Measurements from ENCODE around the gene GIT1. TPM values are rescaled to one million over a fixed set of nuclear protein-coding genes. Genes with fewer than 3 reads are reported as not detected.

Gene GIT1
- total and polyA plus RNA-seq, 7 experiments from 2014 or later = 6.8 to 76.3 (median 49.1) TPM

DNA sequence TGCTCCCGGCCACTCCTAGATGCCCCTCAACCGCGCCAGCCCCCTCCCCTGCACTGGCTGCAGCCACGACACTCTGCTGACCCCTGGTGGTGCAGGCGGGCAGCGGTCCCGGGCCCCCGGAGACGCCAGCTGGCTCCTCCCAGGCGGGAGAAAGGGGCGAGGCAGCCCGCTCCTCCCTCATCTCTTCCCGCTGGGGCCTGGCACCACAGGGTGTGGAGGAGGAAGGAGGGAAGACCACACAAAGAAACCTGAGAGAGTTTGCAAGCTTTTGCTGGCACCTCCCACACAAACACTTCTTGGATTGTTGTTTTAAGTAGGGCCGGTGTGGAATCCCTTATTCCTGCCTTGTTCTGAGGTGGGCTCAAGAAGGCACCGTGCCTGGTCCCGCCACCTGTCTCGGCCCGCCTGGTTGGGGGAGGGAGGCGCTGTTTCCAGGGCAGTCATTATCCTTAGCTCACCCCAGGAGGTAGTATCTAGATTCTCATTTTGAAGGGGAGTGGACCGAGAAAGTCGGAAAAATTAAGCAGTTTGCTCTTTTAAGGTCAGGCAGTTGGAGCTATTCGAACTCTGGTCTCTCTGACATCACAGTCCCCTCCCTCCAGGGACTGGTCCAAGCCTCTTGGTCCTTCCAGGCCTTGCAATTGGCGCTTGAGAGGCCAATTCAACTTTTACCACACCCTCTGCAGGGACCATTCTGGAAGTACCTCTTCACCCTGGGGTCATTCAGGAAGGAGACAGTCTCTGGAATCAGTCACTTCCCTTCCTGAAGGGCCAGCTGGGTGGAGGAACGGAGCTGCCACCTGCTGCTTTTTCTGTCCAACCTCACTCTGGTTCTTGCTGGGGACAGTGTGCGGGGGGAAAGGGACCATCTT lies 2.5 kb upstream of the GIT1 start:
- ChIA-PET CTCF (interaction anchor here (0.7 to 4.5 kb wide), 11 partner anchors 9 to 338 kb away, joined by 3 to 56 read pairs (median 4); partner anchors contain the start of gene SSH2), POLR2A (interaction anchor here (0.5 to 5.0 kb wide), 6 partner anchors 11 to 315 kb away, joined by 4 to 59 read pairs (median 5); no protein-coding TSS in a partner anchor)
- Mint-ChIP-seq H3K27me3 (no peaks in the 10 kb centered on the region), H3K36me3 (no peaks in the 10 kb centered on the region), H3K9me3 (no peaks in the 10 kb centered on the region), H3K4me1 (peaks cover 24 to 51% (median 44%) of the 10 kb centered on the region in 7 donors), H3K4me3 (peak overlapping the region; percentile 70 to 95 (median 88)), H3K27ac (peak overlapping the region in 6 of 9 donors; percentile 33 to 86 (median 60))
- H3K9me3 ChIP-seq (ENCODE audit: control insufficient read depth in 2 of 3, low read length in 3 of 3) = no peaks in the 10 kb centered on the region
- no peak overlapping the region for H3K27ac ChIP-seq (ENCODE audit: low read depth, low read length)
- no peak overlapping the region for H3K4me3 ChIP-seq (ENCODE audit: low read length)
- intact Hi-C loops (cut with micrococcal nuclease) = loop anchor here (1.0 to 5.0 kb wide), 3 partner anchors 12 to 299 kb away; no protein-coding TSS in a partner anchor
- no peaks in the 10 kb centered on the region for H3K36me3 ChIP-seq (ENCODE audit: control insufficient read depth in 2 of 3, insufficient read depth in 3 of 3, low read length in 3 of 3)
- DNase-seq (peak in 8 of 9 donors; percentile 58 to 88 (median 64)), ATAC-seq (peak; percentile 45)
- H3K4me1 ChIP-seq (ENCODE audit: control insufficient read depth in 2 of 2, insufficient read depth in 2 of 2, low read length in 2 of 2) = peaks cover 47 to 50% of the 10 kb centered on the region in 2 donors
- no peaks in the 10 kb centered on the region for H3K27me3 ChIP-seq (ENCODE audit: control insufficient read depth in 2 of 2, insufficient read depth in 2 of 2, low read length in 2 of 2)

DNA sequence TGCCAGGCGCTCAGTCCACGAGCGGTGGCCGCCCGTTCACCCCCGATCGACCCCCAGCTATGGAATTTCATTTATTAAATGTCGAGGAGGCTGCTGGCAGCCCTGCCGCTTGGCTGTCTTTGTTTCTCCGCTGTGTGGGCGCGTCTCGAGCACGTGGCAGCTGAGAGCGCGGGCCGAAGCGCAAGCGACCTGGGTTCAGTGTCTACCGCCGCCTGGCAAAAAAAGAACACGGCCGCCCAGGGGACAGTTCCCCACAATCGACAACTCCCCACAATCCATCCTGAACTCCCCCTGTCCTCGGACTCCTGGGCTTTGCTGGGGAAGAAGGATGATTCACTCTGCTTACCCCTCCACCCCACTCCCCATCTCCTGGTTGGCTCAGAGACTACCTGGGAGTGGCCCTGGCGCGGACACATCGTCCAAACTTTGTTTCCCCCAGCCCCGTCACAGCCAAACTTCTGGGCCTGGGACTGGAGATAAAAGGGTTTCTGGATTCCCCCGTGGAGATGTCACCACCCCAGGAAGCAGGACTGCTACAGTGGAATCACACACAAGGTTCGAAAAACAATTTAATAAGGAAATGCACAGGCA lies 1.8 kb upstream of the GIT1 start:
- H3K36me3 Mint-ChIP-seq = no peaks in the 10 kb centered on the region
- no peaks in the 10 kb centered on the region for H3K27me3 ChIP-seq (ENCODE audit: control insufficient read depth in 2 of 2, insufficient read depth in 2 of 2, low read length in 2 of 2)
- peaks cover 24 to 58% (median 52%) of the 10 kb centered on the region in 7 donors for H3K4me1 Mint-ChIP-seq
- peak overlapping the region in 7 of 9 donors; percentile 41 to 86 (median 65) for H3K27ac Mint-ChIP-seq
- ChIA-PET CTCF (interaction anchor here (0.5 to 4.5 kb wide), 9 partner anchors 8 to 339 kb away, joined by 3 to 56 read pairs (median 6); partner anchors contain the start of gene SSH2), POLR2A (interaction anchor here (0.6 to 5.0 kb wide), 8 partner anchors 10 to 415 kb away, joined by 3 to 59 read pairs (median 5); partner anchors contain the start of gene ABHD15)
- ATAC-seq (no peak), DNase-seq (peak in 3 of 9 donors; percentile 24 to 35 (median 33))
- H3K27me3 Mint-ChIP-seq = no peaks in the 10 kb centered on the region
- no peaks in the 10 kb centered on the region for H3K9me3 ChIP-seq (ENCODE audit: control insufficient read depth in 2 of 3, low read length in 3 of 3)
- H3K4me1 ChIP-seq (ENCODE audit: control insufficient read depth in 2 of 2, insufficient read depth in 2 of 2, low read length in 2 of 2) = peaks cover 50% of the 10 kb centered on the region in 2 donors
- H3K4me3 ChIP-seq (ENCODE audit: low read length) = no peak overlapping the region
- peak overlapping the region; percentile 70 to 95 (median 88) for H3K4me3 Mint-ChIP-seq
- peak overlapping the region; percentile 6 for H3K27ac ChIP-seq (ENCODE audit: low read depth, low read length)
- H3K36me3 ChIP-seq (ENCODE audit: control insufficient read depth in 2 of 3, insufficient read depth in 3 of 3, low read length in 3 of 3) = no peaks in the 10 kb centered on the region
- H3K9me3 Mint-ChIP-seq = no peaks in the 10 kb centered on the region
- intact Hi-C loops (cut with micrococcal nuclease) = loop anchor here (1.0 to 5.0 kb wide), 3 partner anchors 11 to 298 kb away; no protein-coding TSS in a partner anchor

DNA sequence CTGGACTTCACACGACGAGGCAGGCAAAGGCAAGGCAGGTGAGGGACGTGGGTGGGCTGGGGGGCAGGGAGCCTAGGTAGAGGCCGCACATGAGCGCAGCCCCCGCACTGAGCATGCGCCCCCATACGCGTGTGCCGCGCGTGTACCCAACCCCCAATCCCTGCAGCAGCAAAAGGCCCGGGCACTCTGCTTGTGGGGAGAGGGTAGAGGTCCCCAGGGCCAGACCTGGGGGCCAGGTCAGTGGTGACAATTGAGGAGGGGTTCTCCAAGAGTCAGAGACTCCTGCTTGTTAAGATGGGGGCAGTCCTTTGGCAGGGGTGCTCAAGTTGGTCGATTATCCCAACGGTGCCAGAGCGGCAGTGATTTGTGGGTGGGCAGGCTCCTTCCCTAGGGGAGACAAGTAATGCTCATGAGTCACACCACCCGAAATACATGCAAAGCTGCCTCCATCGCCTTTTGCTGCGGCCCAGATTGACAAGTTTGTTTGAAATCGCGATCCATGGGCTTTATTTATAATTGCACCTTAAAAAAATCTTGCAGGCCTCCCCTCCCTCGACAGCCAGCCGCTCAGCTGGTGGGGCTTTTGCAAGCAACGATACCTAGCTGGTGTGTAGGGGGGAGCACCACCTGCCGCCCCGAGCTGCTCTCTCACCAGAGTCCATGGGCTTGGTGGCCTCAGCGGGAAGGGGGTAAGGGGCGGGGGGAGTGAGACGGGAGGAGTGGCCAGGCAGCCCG lies 1.1 kb upstream of the GIT1 start:
- ATAC-seq (no peak), DNase-seq (peak in 2 of 9 donors; percentile 13 to 59)
- no peaks in the 10 kb centered on the region for H3K36me3 ChIP-seq (ENCODE audit: control insufficient read depth in 2 of 3, insufficient read depth in 3 of 3, low read length in 3 of 3)
- peak overlapping the region in 8 of 9 donors; percentile 70 to 92 (median 86) for H3K27ac Mint-ChIP-seq
- no peaks in the 10 kb centered on the region for H3K27me3 Mint-ChIP-seq
- POLR2A ChIA-PET = interaction anchor here (0.6 to 5.0 kb wide), 8 partner anchors 9 to 415 kb away, joined by 3 to 59 read pairs (median 5); partner anchors contain the start of gene ABHD15
- peak overlapping the region; percentile 67 for H3K4me3 ChIP-seq (ENCODE audit: low read length)
- peak overlapping the region; percentile 86 to 95 (median 91) for H3K4me3 Mint-ChIP-seq
- H3K9me3 Mint-ChIP-seq = no peaks in the 10 kb centered on the region
- CTCF ChIA-PET = interaction anchor here (0.5 to 4.5 kb wide), 6 partner anchors 10 to 340 kb away, joined by 3 to 56 read pairs (median 10); partner anchors contain the start of gene SSH2
- peaks cover 51 to 57% of the 10 kb centered on the region in 2 donors for H3K4me1 ChIP-seq (ENCODE audit: control insufficient read depth in 2 of 2, insufficient read depth in 2 of 2, low read length in 2 of 2)
- peak overlapping the region; percentile 75 for H3K27ac ChIP-seq (ENCODE audit: low read depth, low read length)
- peaks cover 28 to 65% (median 58%) of the 10 kb centered on the region in 7 donors for H3K4me1 Mint-ChIP-seq
- intact Hi-C loops (cut with micrococcal nuclease) = loop anchor here (1.0 to 5.0 kb wide), 3 partner anchors 10 to 298 kb away; no protein-coding TSS in a partner anchor
- H3K36me3 Mint-ChIP-seq = no peaks in the 10 kb centered on the region
- no peaks in the 10 kb centered on the region for H3K9me3 ChIP-seq (ENCODE audit: control insufficient read depth in 2 of 3, low read length in 3 of 3)
- no peaks in the 10 kb centered on the region for H3K27me3 ChIP-seq (ENCODE audit: control insufficient read depth in 2 of 2, insufficient read depth in 2 of 2, low read length in 2 of 2)

DNA sequence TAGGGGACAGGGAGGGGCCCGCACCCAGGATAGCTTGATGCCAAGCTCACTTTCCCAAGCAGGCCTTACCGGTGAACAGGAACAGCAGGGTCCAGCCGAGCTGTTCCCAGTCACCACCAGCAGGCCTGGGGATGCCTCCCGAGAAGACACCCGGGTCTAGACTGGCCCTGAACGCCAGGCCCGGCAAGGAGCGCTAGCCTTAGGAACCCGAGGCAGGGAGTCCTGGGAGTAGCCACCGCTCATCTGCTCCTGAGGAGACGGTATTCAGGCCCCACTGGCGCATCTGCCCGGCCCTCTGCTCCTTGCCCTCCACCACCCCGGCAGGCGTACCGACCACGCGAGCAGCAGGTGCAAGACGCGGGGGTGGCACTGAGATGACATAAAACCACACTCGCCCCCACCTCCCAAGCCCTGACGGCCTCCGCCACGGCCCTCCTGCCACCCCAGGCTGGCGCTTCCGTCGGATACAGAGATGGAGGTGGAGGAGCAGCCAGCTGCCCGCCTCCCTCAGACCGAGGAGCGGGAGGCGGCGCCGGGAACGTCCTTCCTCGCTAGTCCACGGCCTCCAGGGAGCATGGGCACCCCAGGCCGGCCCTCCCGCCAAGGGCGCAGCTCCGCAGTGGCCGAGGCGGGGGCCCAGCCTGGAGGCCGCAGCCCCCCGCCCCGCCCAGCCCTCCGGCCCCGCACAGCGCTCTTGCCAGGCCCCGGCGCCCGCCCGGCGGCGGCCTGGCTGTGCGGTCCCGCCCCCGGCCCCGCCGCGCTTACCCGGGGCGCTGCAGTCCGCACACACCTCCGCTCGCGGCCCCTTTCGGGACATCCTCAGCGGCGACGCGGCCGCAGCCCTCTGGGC lies 661 bp downstream of the GIT1 start:
- ATAC-seq = peak; percentile 13
- POLR2A ChIA-PET = interaction anchor here (1.0 to 5.9 kb wide), 6 partner anchors 26 to 374 kb away, joined by 3 to 59 read pairs (median 4); partner anchors contain the start of gene CORO6
- H3K9me3 Mint-ChIP-seq = no peaks in the 10 kb centered on the region
- Histone ChIP-seq H3K36me3 (ENCODE audit: control insufficient read depth in 2 of 3, insufficient read depth in 3 of 3, low read length in 3 of 3) (no peaks in the 10 kb centered on the region), H3K4me3 (ENCODE audit: low read length) (peak overlapping the region; percentile 72), H3K27ac (ENCODE audit: low read depth, low read length) (peak overlapping the region; percentile 72), H3K27me3 (ENCODE audit: control insufficient read depth in 2 of 2, insufficient read depth in 2 of 2, low read length in 2 of 2) (no peaks in the 10 kb centered on the region), H3K4me1 (ENCODE audit: control insufficient read depth in 2 of 2, insufficient read depth in 2 of 2, low read length in 2 of 2) (peaks cover 54 to 70% of the 10 kb centered on the region in 2 donors), H3K9me3 (ENCODE audit: control insufficient read depth in 2 of 3, low read length in 3 of 3) (no peaks in the 10 kb centered on the region)
- peak in 5 of 9 donors; percentile 23 to 67 (median 31) for DNase-seq
- peak overlapping the region; percentile 83 to 96 (median 94) for H3K4me3 Mint-ChIP-seq
- peaks cover 0 to 1% (median 0%) of the 10 kb centered on the region in 5 donors for H3K36me3 Mint-ChIP-seq
- H3K27ac Mint-ChIP-seq = peak overlapping the region in 8 of 9 donors; percentile 49 to 98 (median 90)
- H3K27me3 Mint-ChIP-seq = no peaks in the 10 kb centered on the region
- intact Hi-C loops (cut with micrococcal nuclease) = loop anchor here (1.0 kb wide), 6 partner anchors 8 to 342 kb away; partner anchors contain the start of genes TP53I13 (in 2 of the 2) and SSH2 (in 1 of the 2)
- H3K4me1 Mint-ChIP-seq = peaks cover 44 to 78% (median 74%) of the 10 kb centered on the region in 7 donors
- CTCF ChIA-PET = interaction anchor here (0.6 to 1.9 kb wide), 8 partner anchors 9 to 342 kb away, joined by 3 to 11 read pairs (median 4); partner anchors contain the start of gene SSH2

DNA sequence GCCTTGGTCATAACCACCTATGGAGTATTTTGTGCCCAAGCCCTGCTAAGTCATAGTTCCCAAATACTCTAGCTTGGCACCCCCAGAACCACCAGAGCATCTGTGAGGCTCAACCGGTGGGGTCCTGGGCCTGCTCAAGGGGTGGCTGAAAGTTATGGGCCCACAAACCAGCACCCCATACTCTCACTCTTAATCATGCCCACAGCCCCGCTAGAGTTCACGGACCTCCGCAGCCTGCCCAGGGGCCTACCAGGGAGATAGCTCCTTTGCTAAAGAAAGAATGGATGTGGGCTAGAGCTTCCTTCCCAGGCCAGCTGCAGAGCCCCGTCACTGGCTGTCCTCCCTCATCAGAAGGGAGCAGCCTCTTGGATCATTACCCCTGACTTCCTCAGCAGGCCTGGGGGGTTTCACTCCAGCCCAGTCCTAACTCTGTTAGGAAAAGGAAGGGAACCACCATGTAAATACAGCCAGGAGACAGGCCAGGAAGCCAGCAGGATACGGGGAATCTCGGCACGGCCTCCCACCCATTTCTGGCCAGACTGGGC lies 1.4 kb downstream of the GIT1 start:
- peaks cover 53 to 68% of the 10 kb centered on the region in 2 donors for H3K4me1 ChIP-seq (ENCODE audit: control insufficient read depth in 2 of 2, insufficient read depth in 2 of 2, low read length in 2 of 2)
- peak overlapping the region; percentile 83 to 96 (median 94) for H3K4me3 Mint-ChIP-seq
- intact Hi-C loops (cut with micrococcal nuclease) = no loop called here
- H3K36me3 Mint-ChIP-seq = peaks cover 0 to 5% (median 0%) of the 10 kb centered on the region in 5 donors
- no peaks in the 10 kb centered on the region for H3K27me3 ChIP-seq (ENCODE audit: control insufficient read depth in 2 of 2, insufficient read depth in 2 of 2, low read length in 2 of 2)
- ChIA-PET POLR2A (interaction anchor here (0.9 to 5.9 kb wide), 7 partner anchors 18 to 374 kb away, joined by 3 to 59 read pairs (median 4); partner anchors contain the start of gene CORO6), CTCF (interaction anchor here (0.6 to 1.9 kb wide), 8 partner anchors 9 to 343 kb away, joined by 3 to 11 read pairs (median 4); partner anchors contain the start of gene SSH2)
- H3K27ac ChIP-seq (ENCODE audit: low read depth, low read length) = peak overlapping the region; percentile 72
- H3K27ac Mint-ChIP-seq = peak overlapping the region; percentile 62 to 98 (median 91)
- ATAC-seq (no peak), DNase-seq (no peak)
- H3K4me3 ChIP-seq (ENCODE audit: low read length) = peak overlapping the region; percentile 72
- peaks cover 0 to 3% (median 0%) of the 10 kb centered on the region in 3 experiments for H3K36me3 ChIP-seq (ENCODE audit: control insufficient read depth in 2 of 3, insufficient read depth in 3 of 3, low read length in 3 of 3)
- no peaks in the 10 kb centered on the region for H3K9me3 Mint-ChIP-seq
- H3K4me1 Mint-ChIP-seq = peaks cover 45 to 80% (median 74%) of the 10 kb centered on the region in 7 donors
- no peaks in the 10 kb centered on the region for H3K27me3 Mint-ChIP-seq
- H3K9me3 ChIP-seq (ENCODE audit: control insufficient read depth in 2 of 3, low read length in 3 of 3) = no peaks in the 10 kb centered on the region
